HTR-8/SVneo (cell line): ENCODE data around the gene TBC1D19.
"Not testable (repeated sequence)": the region's sequence is repeated elsewhere in the genome, so short reads cannot be mapped to it uniquely, and the experiment has no call there.

Experiments
- DNase-seq: peaks from one replicate; pipeline ENCODE4 v3.0.0; 2011; ENCODE audit warnings: low spot score, mixed read lengths; ENCODE audit not compliant: insufficient read length
- FAIRE-seq: peaks from 2 replicates; lab custom pipeline; 2011; peaks lifted over from hg19 to GRCh38; lab: Jason Lieb, UNC

The TBC1D19 gene

DNA sequence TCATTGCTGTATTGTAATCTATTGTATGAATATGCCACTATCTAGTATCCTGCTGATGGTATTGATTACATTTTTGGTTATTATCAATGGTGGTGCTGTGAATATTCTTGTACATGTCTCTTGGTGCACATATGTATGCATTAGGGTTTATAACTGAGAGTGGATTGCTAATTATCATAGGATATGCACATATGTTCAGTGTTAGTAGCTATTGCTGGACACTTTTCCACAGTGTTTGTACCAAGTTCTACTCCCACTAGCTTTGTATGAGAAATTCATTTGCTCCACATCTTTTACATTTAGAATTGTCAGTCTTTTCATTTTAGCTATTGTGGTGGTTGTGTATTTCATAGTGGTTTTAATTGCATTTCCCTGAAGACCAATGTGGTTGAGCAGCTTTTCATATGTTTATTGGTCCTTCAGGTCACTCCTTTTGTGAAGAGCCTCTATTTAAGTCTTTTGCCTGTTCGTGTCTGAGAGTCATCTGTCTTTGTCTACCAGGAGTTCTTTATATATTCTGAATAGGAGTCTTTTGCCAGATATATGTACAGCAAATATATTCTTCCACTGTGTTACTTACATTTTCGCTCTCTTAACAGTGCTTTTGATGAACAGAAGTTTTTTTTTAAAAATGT is 87.1 kb downstream of the TBC1D19 start:
- FAIRE-seq (no peak), DNase-seq (no peak)

DNA sequence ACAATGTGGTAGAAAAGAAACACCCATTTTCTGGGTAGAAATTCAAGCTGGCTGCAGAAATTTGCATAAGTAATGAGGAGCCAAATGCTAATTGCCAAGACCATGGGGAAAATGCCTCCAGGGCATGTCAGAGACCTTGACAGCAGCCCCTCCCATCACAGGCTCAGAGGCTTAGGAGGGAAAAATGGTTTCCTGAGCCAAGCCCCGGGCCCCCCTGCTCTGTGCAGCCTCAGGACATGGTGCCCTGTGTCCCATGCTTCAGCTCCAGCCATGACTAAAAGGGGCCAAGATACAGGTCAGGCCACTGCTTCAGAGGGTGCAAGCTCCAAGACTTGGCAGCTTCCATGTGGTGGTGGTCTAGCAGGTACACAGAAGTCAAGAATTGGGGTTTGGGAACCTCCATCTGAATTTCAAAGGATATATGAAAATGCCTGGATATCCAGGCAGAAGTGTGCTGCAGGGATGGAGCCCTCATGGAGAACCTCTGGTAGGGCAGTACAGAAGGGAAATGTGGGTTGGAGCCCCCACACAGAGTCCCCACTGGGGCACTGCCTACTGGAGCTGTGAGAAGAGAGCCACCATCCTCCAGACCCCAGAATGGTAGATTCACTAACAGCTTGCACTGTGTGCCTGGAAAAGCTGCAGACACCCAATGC is 95.3 kb downstream of the TBC1D19 start:
- not testable (repeated sequence) for FAIRE-seq, DNase-seq

DNA sequence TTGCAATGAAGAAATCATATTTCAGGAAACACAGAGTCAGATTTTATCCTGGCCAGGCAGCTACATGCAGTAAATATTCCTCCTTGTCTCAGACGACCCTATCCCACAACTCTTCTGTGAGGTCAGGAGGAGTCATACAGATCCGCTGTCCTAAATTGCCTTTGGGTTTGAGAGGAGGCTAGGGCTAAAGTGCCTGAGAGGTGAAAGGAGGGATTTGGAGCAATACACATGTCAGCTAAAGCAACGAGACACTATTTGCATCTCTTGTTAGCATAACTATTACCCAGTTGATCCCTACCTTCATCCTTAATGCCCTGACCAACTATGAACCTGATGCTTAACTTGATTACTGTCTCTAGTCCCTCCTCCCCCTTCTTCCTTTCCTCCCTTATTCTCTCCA is 98.6 kb downstream of the TBC1D19 start:
- FAIRE-seq, result no peak
- no peak for DNase-seq

DNA sequence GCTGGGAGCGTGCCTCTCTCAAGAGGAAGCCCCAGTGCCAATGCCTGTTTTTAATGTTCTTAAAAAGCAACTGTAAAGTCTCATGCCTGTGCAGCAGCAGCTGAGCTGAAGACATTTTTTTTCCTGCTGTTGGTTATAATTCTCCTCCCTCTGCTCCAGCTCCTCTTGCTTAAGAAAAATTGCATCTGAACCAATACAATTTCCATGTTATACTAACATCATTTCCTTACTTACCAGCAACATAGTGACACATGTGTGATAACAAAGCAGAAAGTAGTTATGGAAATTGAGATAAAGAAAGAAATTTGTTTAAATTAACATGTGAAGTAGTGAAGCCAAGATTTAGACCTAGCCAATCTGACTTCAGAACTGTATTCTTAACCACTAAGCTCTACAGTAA is 101.4 kb downstream of the TBC1D19 start:
- DNase-seq, result no peak
- no peak for FAIRE-seq

DNA sequence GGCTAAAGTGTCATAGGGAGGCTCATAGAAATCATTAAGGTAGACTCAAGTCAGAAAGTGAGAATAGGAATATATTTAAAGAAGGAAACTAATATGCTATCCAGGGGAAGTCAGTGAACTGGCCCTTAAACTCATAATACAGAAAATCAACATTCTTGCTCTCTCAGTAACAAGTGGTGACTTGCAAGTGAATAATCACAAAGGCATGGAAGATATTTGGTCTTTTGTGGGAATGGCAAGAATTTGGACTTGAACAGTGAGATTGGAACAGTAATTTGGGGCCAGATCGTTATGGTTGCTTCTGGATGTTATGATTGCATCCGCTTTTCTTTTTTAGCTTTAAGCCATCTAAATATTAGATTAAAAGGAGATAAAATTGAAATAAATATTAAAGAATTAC is 103.8 kb downstream of the TBC1D19 start:
- FAIRE-seq (no peak), DNase-seq (peak; percentile 51)

DNA sequence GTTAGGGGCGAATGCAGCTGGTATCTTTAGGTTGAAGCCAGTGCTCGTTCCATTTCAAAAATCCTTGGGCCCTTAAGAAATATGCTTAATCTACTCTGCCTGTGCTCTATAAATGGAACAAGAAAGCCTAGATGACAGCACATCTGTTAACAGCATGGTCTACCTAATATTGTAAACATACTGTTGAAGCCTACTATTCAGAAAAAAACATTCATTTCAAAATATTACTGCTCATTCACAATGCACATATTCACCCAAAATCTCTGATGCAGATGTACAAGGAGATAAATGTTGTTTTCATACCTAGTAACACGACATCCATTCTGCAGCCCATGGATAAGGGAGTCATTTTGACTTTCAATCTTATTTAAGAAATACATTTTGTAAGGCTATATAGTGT is 106.6 kb downstream of the TBC1D19 start:
- DNase-seq, result no peak
- FAIRE-seq, result no peak

DNA sequence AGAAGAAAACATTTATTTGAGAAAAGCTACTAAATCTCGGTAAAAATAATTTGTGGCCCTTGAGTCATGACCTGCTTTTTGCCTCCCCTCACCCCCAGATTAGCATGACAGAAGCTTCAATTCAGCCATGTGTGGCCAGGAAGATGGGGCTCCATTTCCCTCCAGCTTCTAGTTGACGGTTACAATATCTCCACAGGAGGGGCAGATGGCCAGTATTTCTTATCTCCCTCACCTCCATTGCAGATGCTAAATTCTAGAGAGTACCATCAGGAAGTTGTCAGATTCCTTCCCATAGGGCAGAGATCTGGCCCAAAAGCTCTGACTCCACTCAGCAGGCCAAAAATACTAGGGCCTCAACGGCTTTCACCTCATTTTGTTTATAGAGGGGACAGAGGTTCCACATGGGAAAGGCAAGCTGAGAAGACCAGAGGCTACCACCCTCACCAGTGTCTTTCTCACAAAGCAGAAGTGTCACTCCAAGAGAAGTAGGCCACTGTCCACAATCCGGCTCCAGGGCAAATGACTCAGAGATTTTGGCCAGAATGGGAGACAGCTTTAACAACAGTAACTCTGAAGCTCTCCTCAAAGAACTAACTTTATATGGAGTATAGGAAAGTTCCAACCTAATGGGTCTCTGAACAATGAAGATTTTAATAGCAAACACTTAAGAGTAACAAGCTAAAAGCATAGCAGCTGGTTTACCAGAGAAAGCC is 108.3 kb downstream of the TBC1D19 start:
- DNase-seq (no peak), FAIRE-seq (no peak)

DNA sequence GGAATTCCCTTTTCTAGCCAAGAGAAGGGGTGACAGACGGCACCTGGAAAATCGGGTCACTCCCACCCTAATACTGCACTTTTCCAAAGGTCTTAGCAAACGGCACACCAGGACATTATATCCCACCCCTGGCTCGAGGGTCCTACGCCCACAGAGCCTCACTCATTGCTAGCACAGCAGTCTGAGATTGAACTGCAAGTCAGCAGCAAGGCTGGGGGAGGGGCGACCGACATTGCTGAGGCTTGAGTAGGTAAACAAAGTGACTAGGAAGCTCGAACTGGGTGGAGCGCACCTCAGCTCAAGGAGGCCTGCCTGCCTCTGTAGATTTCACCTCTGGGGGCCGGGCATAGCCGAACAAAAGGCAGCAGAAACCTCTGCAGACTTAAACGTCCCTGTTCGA is 110.2 kb downstream of the TBC1D19 start:
- FAIRE-seq, DNase-seq: not testable (repeated sequence)

DNA sequence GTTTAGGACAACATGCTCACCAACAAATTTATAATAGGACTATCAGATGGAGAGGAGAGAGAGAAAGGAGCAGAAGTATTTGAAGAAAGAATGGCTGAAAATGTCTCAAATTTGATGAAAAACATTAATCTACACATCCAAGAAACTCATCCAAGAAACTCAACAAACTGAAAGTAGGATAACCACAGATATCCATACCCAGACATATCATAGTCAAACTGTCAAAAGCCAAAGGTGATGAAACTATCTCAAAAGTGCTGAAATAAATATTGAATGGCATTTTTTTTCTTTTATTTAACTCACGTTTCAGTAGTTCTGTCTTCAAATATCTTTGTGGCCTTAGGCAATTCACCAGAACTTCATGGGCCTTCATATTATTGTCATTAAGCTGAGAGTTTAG is 116.2 kb downstream of the TBC1D19 start:
- FAIRE-seq (no peak), DNase-seq (no peak)

DNA sequence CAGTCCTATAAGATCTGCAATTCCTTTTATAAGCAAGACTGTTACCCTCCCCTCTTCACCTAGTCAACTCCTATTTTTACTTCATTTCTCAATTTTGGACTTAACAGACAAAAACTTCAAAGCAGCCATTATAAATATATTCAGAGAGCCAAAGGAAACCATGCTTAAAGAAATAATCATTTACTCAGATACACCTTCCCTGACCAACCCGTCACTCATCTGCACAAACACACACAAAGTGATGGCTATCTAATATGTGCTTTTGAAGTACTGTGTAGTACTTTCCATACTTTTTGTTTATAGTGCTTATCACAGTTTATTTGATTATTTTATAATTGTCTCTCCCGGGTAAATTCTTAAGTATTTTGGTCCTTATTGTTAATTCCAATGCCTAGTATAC is 117.2 kb downstream of the TBC1D19 start:
- no peak for FAIRE-seq
- DNase-seq, result no peak

DNA sequence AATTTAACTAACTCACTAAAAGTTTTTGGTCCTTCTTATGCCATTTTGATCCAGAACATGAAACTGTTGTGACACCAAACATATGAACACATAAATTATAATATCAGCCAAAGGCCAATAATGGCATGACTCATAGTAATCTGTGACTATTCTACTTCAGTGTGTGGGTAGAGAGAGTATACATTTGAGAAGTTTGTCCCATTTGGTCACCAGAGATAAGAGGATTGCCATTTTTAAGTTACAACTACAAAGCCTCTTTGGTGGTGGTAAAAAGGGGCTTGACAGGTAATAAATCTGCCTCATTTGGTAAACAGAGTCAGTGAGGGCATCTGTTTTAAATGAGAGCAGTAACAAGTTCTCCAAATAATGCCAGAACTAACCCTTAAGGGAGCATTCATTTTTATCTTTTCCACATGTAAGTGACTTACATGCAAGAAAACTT is 117.9 kb downstream of the TBC1D19 start:
- FAIRE-seq (no peak), DNase-seq (no peak)

DNA sequence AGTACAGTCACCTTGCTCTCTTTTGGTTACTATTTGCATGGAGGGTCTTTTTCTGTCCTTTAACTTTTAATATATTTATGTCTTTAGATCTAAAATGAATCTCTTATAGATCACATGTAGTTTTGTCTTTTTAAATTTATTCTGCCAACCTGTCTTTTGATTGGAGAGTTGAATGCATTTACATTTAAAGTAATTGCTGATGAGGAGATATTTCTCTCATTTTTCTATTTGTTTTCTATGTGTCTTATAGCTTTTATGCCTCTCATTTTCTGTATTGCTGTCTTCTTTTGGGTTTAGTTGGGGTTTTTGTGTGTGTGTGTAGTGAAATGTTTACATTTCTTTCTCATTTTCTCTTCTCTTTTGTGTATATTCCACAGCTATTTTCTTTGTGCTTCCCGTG is 123.5 kb downstream of the TBC1D19 start:
- FAIRE-seq (no peak), DNase-seq (no peak)

DNA sequence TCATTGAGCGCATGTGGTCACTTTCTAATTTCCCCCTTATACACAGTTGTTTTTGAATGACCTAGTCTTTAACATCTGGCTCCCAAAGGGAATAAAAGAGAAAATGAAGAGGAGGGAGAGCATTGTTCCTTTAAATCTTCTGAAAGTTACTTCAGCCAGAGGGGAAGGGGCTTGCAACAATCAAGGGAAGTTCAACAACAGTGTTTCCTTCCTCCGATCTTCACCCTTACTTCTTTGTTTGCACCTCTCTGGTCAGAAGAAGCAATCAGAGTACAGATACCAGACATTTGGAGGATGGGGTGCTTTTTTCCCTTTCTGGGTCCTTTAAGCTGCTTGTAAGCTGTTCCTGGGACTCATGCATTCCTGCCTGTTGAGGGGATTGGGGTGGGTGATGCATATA is 125.4 kb downstream of the TBC1D19 start:
- DNase-seq (no peak), FAIRE-seq (no peak)

DNA sequence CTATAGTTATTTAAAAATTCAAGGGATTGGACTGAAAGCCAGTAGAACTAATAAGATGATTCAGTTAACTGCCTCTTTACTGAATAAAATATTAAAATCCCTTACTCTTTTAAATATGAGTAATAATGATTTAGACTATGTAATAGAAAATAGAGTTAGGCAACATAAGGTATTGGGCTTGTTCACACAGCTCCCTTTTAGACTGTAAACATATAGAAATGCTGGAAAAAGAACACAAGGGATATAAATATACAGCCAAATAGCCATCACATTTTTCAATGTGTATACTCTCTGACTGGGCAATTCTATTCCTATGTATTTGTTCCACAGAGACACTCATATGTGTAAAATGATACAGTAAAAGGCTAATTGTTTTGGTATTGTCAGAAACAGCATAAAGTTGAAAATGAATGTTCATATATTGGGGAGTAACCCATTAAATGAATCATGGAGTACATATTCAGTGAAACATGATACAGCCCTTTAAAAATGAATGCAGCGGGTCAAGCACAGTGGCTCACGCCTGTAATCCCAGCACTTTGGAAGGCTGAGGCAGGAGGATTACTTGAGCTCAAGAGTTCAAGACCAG is 129.8 kb downstream of the TBC1D19 start:
- no peak for FAIRE-seq

DNA sequence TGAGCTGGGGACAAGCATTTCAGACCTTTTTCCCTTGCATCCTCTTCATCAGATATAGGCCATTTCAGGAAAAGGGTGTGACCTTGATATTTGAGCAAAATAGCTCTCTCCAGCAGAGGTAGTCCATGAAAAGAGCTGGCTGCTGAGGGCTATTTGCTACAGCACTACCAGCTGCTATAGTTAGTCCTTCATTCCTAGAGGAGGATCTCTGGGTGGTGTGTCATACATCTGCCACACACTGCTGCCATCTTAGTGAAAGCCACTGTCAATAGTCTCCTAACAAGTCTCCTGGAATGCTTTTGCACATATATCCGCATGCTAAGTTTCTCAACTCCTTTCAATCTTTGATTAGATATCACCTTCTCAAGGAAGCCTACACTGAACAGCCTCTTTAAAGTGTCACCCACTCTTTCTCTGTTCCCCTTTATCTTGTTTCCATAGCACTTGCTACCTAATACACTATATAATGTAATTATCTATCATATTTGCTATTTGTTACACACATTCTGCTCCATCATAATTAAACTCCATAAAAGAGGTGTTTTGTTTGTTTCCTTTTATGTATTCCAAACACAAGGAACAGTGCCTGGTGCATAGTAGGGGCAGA is 131.9 kb downstream of the TBC1D19 start:
- no peak for DNase-seq
- FAIRE-seq, result no peak

More for the DNA sequence above, 129.8 kb downstream of the TBC1D19 start:
- DNase-seq, result no peak

DNA sequence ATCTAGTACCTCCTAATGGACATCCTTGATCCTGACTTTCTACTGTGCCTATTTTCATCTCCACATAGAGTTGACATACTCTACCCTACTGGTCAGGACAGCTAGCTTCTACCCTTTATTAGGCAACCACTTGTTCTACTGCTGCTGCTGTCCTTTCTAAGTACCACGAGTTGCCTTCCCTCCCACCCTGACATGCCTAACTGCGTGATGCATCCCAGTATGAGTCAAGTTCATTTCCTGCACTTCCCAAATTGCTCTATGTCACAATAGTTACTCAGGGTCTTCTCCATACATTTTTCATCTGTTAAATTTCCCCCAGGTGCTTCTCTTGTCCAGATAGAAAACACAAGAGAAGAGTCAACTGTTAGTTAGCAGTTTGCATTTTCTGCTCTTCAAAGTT is 133.4 kb downstream of the TBC1D19 start:
- FAIRE-seq (peak; percentile 20), DNase-seq (peak; percentile 10)

DNA sequence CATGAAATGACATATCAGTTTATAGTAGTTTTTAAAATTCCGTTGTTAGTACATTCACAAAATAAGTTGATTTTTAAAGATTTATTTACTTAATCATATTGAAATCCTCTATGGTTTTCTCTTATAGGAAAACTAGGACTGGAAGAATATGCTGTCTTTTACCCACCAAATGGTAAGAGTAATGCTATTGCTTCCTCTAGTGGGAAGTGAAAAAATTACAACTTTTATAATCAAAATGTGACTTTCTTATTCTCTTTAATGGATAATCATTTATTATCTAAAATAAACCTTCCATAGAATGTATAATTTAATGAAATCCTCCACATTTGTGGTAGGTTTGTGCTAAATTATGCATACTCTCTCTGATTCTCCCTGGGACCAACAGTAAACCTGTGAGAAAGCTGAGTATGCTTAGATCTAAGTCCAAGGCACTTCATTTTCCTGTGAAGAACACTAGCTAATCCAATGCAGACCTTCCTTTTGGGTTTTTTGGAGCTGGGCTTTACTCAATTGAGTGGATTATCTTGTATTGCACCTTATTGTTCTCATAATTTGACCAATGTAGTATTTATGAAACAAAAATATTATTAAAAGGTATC is 136.2 kb downstream of the TBC1D19 start:
- FAIRE-seq (no peak), DNase-seq (peak; percentile 9)

DNA sequence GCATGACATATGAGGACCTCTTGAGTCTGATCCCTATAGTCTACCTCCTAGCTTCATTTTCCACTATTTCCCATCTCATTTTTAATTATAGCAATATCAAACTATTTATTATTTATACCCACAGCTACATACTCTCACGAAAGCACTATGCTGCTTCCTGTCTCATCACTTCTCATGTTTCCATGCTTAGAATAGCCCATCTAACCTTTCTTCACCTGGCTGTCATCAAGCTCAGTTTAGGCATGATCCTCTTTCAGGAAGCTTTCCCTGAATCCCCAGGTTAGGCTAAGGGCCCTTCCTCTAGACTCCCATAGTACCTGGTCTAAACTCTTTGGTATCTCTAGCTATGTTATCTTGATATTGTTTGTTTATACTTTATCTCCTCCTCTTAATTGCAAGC is 137.8 kb downstream of the TBC1D19 start:
- no peak for DNase-seq
- FAIRE-seq, result no peak

DNA sequence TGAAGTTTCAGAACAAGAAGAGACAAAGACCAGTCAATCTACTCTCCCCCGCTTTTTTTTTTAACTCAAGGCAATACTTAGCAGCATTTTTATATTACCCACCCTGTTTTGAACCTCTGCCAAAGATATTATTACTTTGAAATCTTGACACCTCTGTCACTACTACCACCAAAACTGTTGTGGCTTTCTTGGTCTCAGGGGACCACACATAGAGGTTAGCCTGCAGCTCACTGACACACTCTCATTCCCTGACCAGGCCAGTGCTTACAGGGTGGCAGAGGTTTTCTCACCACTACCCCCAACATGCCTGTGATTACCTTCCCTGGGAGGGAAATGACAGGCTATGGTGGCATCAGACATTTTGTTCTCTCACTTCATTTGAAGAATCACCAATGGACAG is 139.3 kb downstream of the TBC1D19 start:
- FAIRE-seq (no peak), DNase-seq (no peak)

DNA sequence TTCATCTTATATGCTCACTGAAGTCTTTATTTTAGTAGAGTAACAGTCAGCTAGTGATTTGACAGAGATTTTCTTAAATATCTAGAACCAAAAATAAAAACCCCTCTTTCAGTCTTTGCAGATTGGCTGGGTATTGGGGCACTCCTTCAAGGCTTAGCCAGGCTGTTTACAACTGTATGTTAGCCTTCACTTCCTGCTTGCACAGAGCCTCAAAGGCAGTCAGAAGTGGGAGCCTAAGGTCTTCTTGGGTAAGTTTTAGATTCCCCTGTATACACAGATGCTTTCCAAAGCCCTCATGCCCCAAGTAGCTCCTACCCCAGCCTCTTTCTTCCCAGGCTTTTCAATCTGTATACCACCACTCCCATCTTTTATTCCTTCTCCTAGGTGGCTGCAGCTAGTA is 140.7 kb downstream of the TBC1D19 start:
- FAIRE-seq (no peak), DNase-seq (no peak)
